IMR-90 (cell line): ENCODE measurements around the gene CNTN4. TPM values are rescaled to one million over a fixed set of nuclear protein-coding genes. Genes with fewer than 3 reads are reported as not detected.

ENCODE experiments used
- ATAC-seq: fragments of 200-7000 bp; cut with Tn5 transposase; 2 replicates; pipeline ENCODE4 v1.9.1; 2020; ENCODE audit warnings: low read depth, mild to moderate bottlenecking, moderate library complexity
- BruUV-seq: library from RNA; stranded (reverse); fragments of 400-500 nt; replicated peaks from 2 replicates; lab custom pipeline; 2021; lab: Mats Ljungman, UMichigan
- CTCF ChIA-PET: fragments of 300-600 bp; formaldehyde crosslinking; extraction: SDS; loops from one replicate; lab custom pipeline; 2021; ENCODE audit warnings: antibody characterized with exemption; lab: Yijun Ruan, JAX
- POLR2A ChIA-PET: fragments of 300-600 bp; sonication (Branson Sonifier 250); formaldehyde crosslinking; loops from one replicate; lab custom pipeline; 2022; ENCODE audit warnings: antibody characterized with exemption; ENCODE audit not compliant: unreplicated experiment; lab: Charles Lee
- DNase-seq: peaks from one replicate; pipeline ENCODE4 v3.0.0; 2013
- H2AFZ ChIP-seq: replicated peaks from 2 replicates; pipeline ENCODE3; 2013; ENCODE audit warnings: low read length, mild to moderate bottlenecking; ENCODE audit not compliant: poor library complexity
- H2AK5ac ChIP-seq: 2 replicates; pipeline ENCODE4 v1.6.1; 2013; ENCODE audit warnings: low read depth, low read length, inconsistent platforms
- H2AK9ac ChIP-seq: replicated peaks from 2 replicates; pipeline ENCODE3; 2013; ENCODE audit warnings: mild to moderate bottlenecking, low read depth, low read length, moderate library complexity; ENCODE audit not compliant: poor library complexity
- H2BK120ac ChIP-seq: 2 replicates; pipeline ENCODE4 v1.6.1; 2013; ENCODE audit warnings: low read depth, low read length, inconsistent platforms
- H2BK15ac ChIP-seq: 3 replicates; pipeline ENCODE4 v1.6.1; 2013; ENCODE audit warnings: low read depth, low read length, inconsistent platforms
- H2BK20ac ChIP-seq: 2 replicates; pipeline ENCODE4 v1.6.1; 2013; ENCODE audit warnings: low read depth, mild to moderate bottlenecking, inconsistent platforms, low read length, moderate library complexity
- H2BK5ac ChIP-seq: 2 replicates; pipeline ENCODE4 v1.6.1; 2013; ENCODE audit warnings: mild to moderate bottlenecking, low read depth, low read length, inconsistent platforms; ENCODE audit not compliant: poor library complexity, severe bottlenecking
- H3K14ac ChIP-seq: replicated peaks from 2 replicates; pipeline ENCODE4 v1.6.1; 2013; ENCODE audit warnings: low read depth, low read length, inconsistent platforms
- H3K18ac ChIP-seq: 2 replicates; pipeline ENCODE4 v1.6.1; 2013; ENCODE audit warnings: low read depth, low read length, control low read depth
- H3K23ac ChIP-seq: 2 replicates; pipeline ENCODE4 v1.6.1; 2013; ENCODE audit warnings: low read depth, low read length, inconsistent platforms
- H3K27ac ChIP-seq: 2 replicates; pipeline ENCODE4 v1.5.1; 2013; ENCODE audit warnings: mild to moderate bottlenecking, control low read depth, low read length; ENCODE audit not compliant: insufficient read depth
- H3K27me3 ChIP-seq: 2 replicates; pipeline ENCODE4 v1.6.1; 2013; ENCODE audit warnings: low read length; ENCODE audit not compliant: control insufficient read depth, insufficient read depth
- H3K36me3 ChIP-seq: 2 replicates; pipeline ENCODE4 v1.6.1; 2013; ENCODE audit warnings: low read length, mixed read lengths; ENCODE audit not compliant: control insufficient read depth, insufficient read depth
- H3K4ac ChIP-seq: 2 replicates; pipeline ENCODE4 v1.6.1; 2013; ENCODE audit warnings: low read depth, low read length, inconsistent platforms
- H3K4me1 ChIP-seq: 2 replicates; pipeline ENCODE4 v1.6.1; 2013; ENCODE audit warnings: low read length, mixed read lengths; ENCODE audit not compliant: control insufficient read depth, insufficient read depth
- H3K4me2 ChIP-seq: 2 replicates; pipeline ENCODE4 v1.6.1; 2013; ENCODE audit warnings: low read depth, mild to moderate bottlenecking, control low read depth, low read length, moderate library complexity
- H3K4me3 ChIP-seq: 2 replicates; pipeline ENCODE4 v1.5.1; 2013; ENCODE audit warnings: low read depth, mild to moderate bottlenecking, control low read depth, low read length, moderate library complexity; ENCODE audit not compliant: insufficient read depth
- H3K56ac ChIP-seq: 2 replicates; pipeline ENCODE4 v1.6.1; 2013; ENCODE audit warnings: low read length, inconsistent platforms; ENCODE audit not compliant: insufficient read depth; ENCODE audit errors: extremely low read depth
- H3K79me1 ChIP-seq, 2 experiments: 2 replicates each; pipeline ENCODE4 v1.6.1; 2013; ENCODE audit warnings: low read length in 2 of 2, inconsistent platforms in 1 of 2, low read depth in 1 of 2
- H3K9ac ChIP-seq: 2 replicates; pipeline ENCODE4 v1.6.1; 2013; ENCODE audit warnings: low read depth, low read length, control low read depth
- H3K9me1 ChIP-seq: 2 replicates; pipeline ENCODE4 v1.6.1; 2013; ENCODE audit warnings: low read length, inconsistent platforms; ENCODE audit not compliant: insufficient read depth
- H3K9me3 ChIP-seq: 2 replicates; pipeline ENCODE4 v1.6.1; 2013; ENCODE audit warnings: low read length; ENCODE audit not compliant: control insufficient read depth, insufficient read depth
- H4K20me1 ChIP-seq: 2 replicates; pipeline ENCODE4 v1.6.1; 2013; ENCODE audit warnings: low read length, inconsistent platforms; ENCODE audit not compliant: insufficient read depth
- H4K5ac ChIP-seq: 2 replicates; pipeline ENCODE4 v1.6.1; 2013; ENCODE audit warnings: mild to moderate bottlenecking, low read depth, low read length, control low read depth
- H4K8ac ChIP-seq, 2 experiments: 2 replicates each; pipeline ENCODE4 v1.6.1; 2013; ENCODE audit warnings: low read depth in 2 of 2, low read length in 2 of 2, control low read depth in 1 of 2, inconsistent platforms in 1 of 2
- H4K91ac ChIP-seq: 2 replicates; pipeline ENCODE4 v1.6.1; 2013; ENCODE audit warnings: low read depth, low read length, inconsistent platforms; ENCODE audit not compliant: insufficient read depth
- CEBPB ChIP-seq: IDR thresholded peaks from 2 replicates; pipeline ENCODE4 v1.6.1; 2012; ENCODE audit warnings: low read depth, low read length, improper control_type of control experiment
- CTCF ChIP-seq: conservative IDR thresholded peaks from 2 replicates; pipeline ENCODE4 v1.5.1; 2012; ENCODE audit warnings: mild to moderate bottlenecking, low read depth, low read length, improper control_type of control experiment
- ELK1 ChIP-seq: fragments of 150-350 bp; IDR thresholded peaks from 2 replicates; pipeline ENCODE4 v1.6.1; 2016; ENCODE audit warnings: low read depth, mild to moderate bottlenecking, low read length, moderate library complexity, borderline replicate concordance
- MXI1 ChIP-seq: IDR thresholded peaks from 2 replicates; pipeline ENCODE4 v1.6.1; 2012; ENCODE audit warnings: low read depth, mild to moderate bottlenecking, low read length, moderate library complexity, borderline replicate concordance
- NFE2L2 ChIP-seq: fragments of 150-350 bp; IDR thresholded peaks from 2 replicates; pipeline ENCODE4 v1.6.1; 2016; ENCODE audit warnings: low read depth, mild to moderate bottlenecking, low read length
- RAD21 ChIP-seq: IDR thresholded peaks from 2 replicates; pipeline ENCODE4 v1.6.1; 2012; ENCODE audit warnings: low read length, improper control_type of control experiment
- RCOR1 ChIP-seq: IDR thresholded peaks from 2 replicates; pipeline ENCODE4 v1.6.1; 2012; ENCODE audit warnings: mild to moderate bottlenecking, low read length, improper control_type of control experiment; ENCODE audit not compliant: insufficient replicate concordance
- SMC3 ChIP-seq: fragments of 150-350 bp; IDR thresholded peaks from 2 replicates; pipeline ENCODE4 v1.6.1; 2016; ENCODE audit warnings: low read depth, mild to moderate bottlenecking, antibody characterized with exemption, low read length, moderate library complexity
- WGBS, 2 experiments: methylation state at CpG; one replicate each; pipeline versions ENCODE4 v1.1.5 to v1.1.7; 2013; ENCODE audit warnings: missing lambda C conversion rate in 2 of 2; ENCODE audit not compliant: insufficient read length in 1 of 2; ENCODE audit errors: extremely low coverage in 2 of 2; 5-methylcytosine and 5-hydroxymethylcytosine counted together
- dilution Hi-C: fragments of 300-500 bp; cut with HindIII; formaldehyde crosslinking; loops from one replicate; pipeline ENCODE4 v1.14.3; 2018; ENCODE audit warnings: low sequenced_read_pairs; ENCODE audit not compliant: unreplicated experiment
- in situ Hi-C: fragments of 300-500 bp; cut with MboI; formaldehyde crosslinking; loops from 3 replicates; pipeline ENCODE4 v1.14.3; 2019; ENCODE audit warnings: low sequenced_read_pairs, inconsistent platforms, mixed read lengths
- intact Hi-C: fragments of 100-400 bp; cut with micrococcal nuclease; formaldehyde crosslinking; loops from 2 replicates; pipeline ENCODE4 v1.10.0; 2022
- polyA plus RNA-seq, 3 experiments: library from polyadenylated mRNA; depleted of rRNA; stranded (reverse); fragments of >200 nt; gene quantifications; 2 replicates each; pipeline ENCODE4 v1.2.3, GENCODE V29; 2012; ENCODE audit warnings: low replicate concordance in 1 of 3
- total RNA-seq: library from RNA; depleted of rRNA; stranded (reverse); fragments of >200 nt; gene quantifications from 2 replicates; pipeline ENCODE4 v1.2.3, GENCODE V29; 2012

The CNTN4 gene
- total and polyA plus RNA-seq, 2 of the 4 experiments (the other 2 are of a cell fraction): under 0.01 TPM; not detected in 1

GRCh38 chr3:2985479-2985878 lies 886.8 kb downstream of the CNTN4 start:
- no peak overlapping the region for H3K9ac ChIP-seq
- no peaks in the 10 kb centered on the region for H4K20me1 ChIP-seq
- no peaks in the 10 kb centered on the region for H3K27me3 ChIP-seq
- H3K9me1 ChIP-seq: no peaks in the 10 kb centered on the region
- no TSS peak for BruUV-seq
- no peak overlapping the region for H4K91ac ChIP-seq
- no peak overlapping the region for H3K23ac ChIP-seq
- no peak overlapping the region for H3K14ac ChIP-seq
- no peak overlapping the region for H2BK20ac ChIP-seq
- no peak overlapping the region for H2BK120ac ChIP-seq
- 67% methylated on average over 1 of the region's 5 CpGs; no CpG with 5 or more reads in 1 of the 2 experiments for WGBS, 2 experiments
- no peak overlapping the region for H3K18ac ChIP-seq
- in situ Hi-C loops: no loop called here
- no peak overlapping the region for H2AK5ac ChIP-seq
- intact Hi-C loops: no loop called here
- no peak for TF ChIP-seq ELK1
- TF ChIP-seq NFE2L2: no peak
- no peak for TF ChIP-seq SMC3
- no peak for TF ChIP-seq CTCF
- no peak for TF ChIP-seq RAD21
- TF ChIP-seq CEBPB: no peak
- TF ChIP-seq RCOR1: no peak
- no peak for TF ChIP-seq MXI1
- no peaks in the 10 kb centered on the region for H3K79me1 ChIP-seq
- H2BK15ac ChIP-seq: no peak overlapping the region
- H3K27ac ChIP-seq: no peak overlapping the region
- H3K4me2 ChIP-seq: no peak overlapping the region
- no peak overlapping the region for H3K4me3 ChIP-seq
- CTCF ChIA-PET: interaction anchor here (0.6 kb wide), 1 partner anchor 193 kb away, joined by 3 read pairs; no protein-coding TSS in a partner anchor
- no peak overlapping the region for H3K56ac ChIP-seq
- dilution Hi-C loops: no loop called here
- H2BK5ac ChIP-seq: no peak overlapping the region
- H3K36me3 ChIP-seq: no peaks in the 10 kb centered on the region
- H2AK9ac ChIP-seq: no peak overlapping the region
- H4K8ac ChIP-seq: no peak overlapping the region
- peaks cover 6% of the 10 kb centered on the region; the same call in 1 of the 2 replicates for H3K9me3 ChIP-seq
- H2AFZ ChIP-seq: no peak overlapping the region
- H3K4me1 ChIP-seq: no peaks in the 10 kb centered on the region
- POLR2A ChIA-PET: no interaction called here
- H4K5ac ChIP-seq: no peak overlapping the region
- DNase-seq: no peak
- H3K4ac ChIP-seq: no peak overlapping the region
- no peak for ATAC-seq
